Skeletal muscle tissue (tissue), 4 donors: ENCODE results near the gene TMC6. TPM values are rescaled to one million over a fixed set of nuclear protein-coding genes. Genes with fewer than 3 reads are reported as not detected.
"Not testable (repeated sequence)": the region's sequence is repeated elsewhere in the genome, so short reads cannot be mapped to it uniquely, and the experiment has no call there.

ENCODE experiments used
- H3K27ac ChIP-seq: one replicate; pipeline ENCODE4 v1.7.0; 2013; ENCODE audit warnings: mild to moderate bottlenecking, low read depth, low read length, inconsistent platforms
- H3K27me3 ChIP-seq, 3 donors: one replicate each; pipeline ENCODE4 v1.7.0; 2013; ENCODE audit warnings: low read length in 3 of 3; ENCODE audit not compliant: control insufficient read depth in 3 of 3, insufficient read depth in 3 of 3
- H3K36me3 ChIP-seq, 3 donors: one replicate each; pipeline ENCODE4 v1.7.0; 2013; ENCODE audit warnings: low read length in 3 of 3; ENCODE audit not compliant: control insufficient read depth in 3 of 3, insufficient read depth in 3 of 3
- H3K4me1 ChIP-seq, 3 donors: one replicate each; pipeline ENCODE4 v1.7.0; 2013; ENCODE audit warnings: low read length in 3 of 3, mild to moderate bottlenecking in 3 of 3; ENCODE audit not compliant: control insufficient read depth in 3 of 3, insufficient read depth in 3 of 3
- H3K4me3 ChIP-seq, 3 donors: one replicate each; pipeline ENCODE4 v1.7.0; 2013; ENCODE audit warnings: low read length in 3 of 3
- H3K9ac ChIP-seq, 3 donors: one replicate each; pipeline ENCODE4 v1.7.0; 2013; ENCODE audit warnings: low read length in 3 of 3, mild to moderate bottlenecking in 3 of 3, moderate library complexity in 2 of 3, low read depth in 1 of 3
- H3K9me3 ChIP-seq, 3 donors: one replicate each; pipeline ENCODE4 v1.7.0; 2013; ENCODE audit warnings: low read length in 3 of 3; ENCODE audit not compliant: control insufficient read depth in 3 of 3
- total RNA-seq: library from RNA; depleted of rRNA; stranded (reverse); fragments of >200 nt; gene quantifications from one replicate; pipeline ENCODE4 v1.2.3, GENCODE V29; 2014
- donor health status: Osteomylitis.

TMC6 gene
- total RNA-seq, 1 donor from 2014 or later: 15.7 TPM

- Histone ChIP-seq H3K4me3 (no peak overlapping the region), H3K27ac (no peak overlapping the region), H3K27me3 (peaks cover 0 to 3% (median 0%) of the 10 kb centered on the region in 3 donors), H3K4me1 (peaks cover 24 to 41% (median 28%) of the 10 kb centered on the region in 3 donors), H3K9me3 (no peaks in the 10 kb centered on the region), H3K36me3 (no peaks in the 10 kb centered on the region), H3K9ac (peak overlapping the region in 1 of 3 donors; percentile 60)
Observed at GRCh38 chr17:78143214-78144146, 14.9 kb upstream of the TMC6 start.

GRCh38 chr17:78142119-78142861 is 13.7 kb upstream of the TMC6 start:
- no peaks in the 10 kb centered on the region for H3K9me3 ChIP-seq
- no peak overlapping the region for H3K9ac ChIP-seq
- peaks cover 24 to 41% (median 28%) of the 10 kb centered on the region in 3 donors for H3K4me1 ChIP-seq
- H3K36me3 ChIP-seq: no peaks in the 10 kb centered on the region
- no peak overlapping the region for H3K27ac ChIP-seq
- H3K4me3 ChIP-seq: no peak overlapping the region
- peaks cover 0 to 3% (median 0%) of the 10 kb centered on the region in 3 donors for H3K27me3 ChIP-seq

GRCh38 chr17:78141437-78142118 is 13.0 kb upstream of the TMC6 start:
- H3K4me1 ChIP-seq: peaks cover 24 to 39% (median 28%) of the 10 kb centered on the region in 3 donors
- H3K4me3 ChIP-seq: no peak overlapping the region
- no peaks in the 10 kb centered on the region for H3K9me3 ChIP-seq
- no peak overlapping the region for H3K9ac ChIP-seq
- H3K27ac ChIP-seq: no peak overlapping the region
- H3K27me3 ChIP-seq: peaks cover 0 to 1% (median 0%) of the 10 kb centered on the region in 3 donors
- no peaks in the 10 kb centered on the region for H3K36me3 ChIP-seq

- Histone ChIP-seq H3K9me3 (no peaks in the 10 kb centered on the region), H3K9ac (peak overlapping the region in 2 of 3 donors; percentile 38 to 40), H3K27ac (no peak overlapping the region), H3K4me1 (peaks cover 22 to 36% (median 27%) of the 10 kb centered on the region in 3 donors), H3K4me3 (peak overlapping the region in 1 of 3 donors; percentile 35), H3K27me3 (no peaks in the 10 kb centered on the region), H3K36me3 (no peaks in the 10 kb centered on the region)
Observed at GRCh38 chr17:78140169-78141051, 11.9 kb upstream of the TMC6 start.

GRCh38 chr17:78139861-78140168 is 11.3 kb upstream of the TMC6 start:
- peaks cover 16 to 30% (median 21%) of the 10 kb centered on the region in 3 donors for H3K4me1 ChIP-seq
- H3K27me3 ChIP-seq, H3K36me3 ChIP-seq, H3K9me3 ChIP-seq, H3K27ac ChIP-seq, H3K9ac ChIP-seq, H3K4me3 ChIP-seq: not testable (repeated sequence)

- Histone ChIP-seq H3K4me3 (no peak overlapping the region), H3K27ac (no peak overlapping the region), H3K4me1 (peaks cover 5 to 24% (median 12%) of the 10 kb centered on the region in 3 donors), H3K9me3 (no peaks in the 10 kb centered on the region), H3K27me3 (peaks cover 9 to 10% (median 10%) of the 10 kb centered on the region in 3 donors), H3K9ac (no peak overlapping the region), H3K36me3 (no peaks in the 10 kb centered on the region)
Observed at GRCh38 chr17:78138204-78139060, 9.9 kb upstream of the TMC6 start.

- Histone ChIP-seq H3K9me3 (no peaks in the 10 kb centered on the region), H3K27me3 (peaks cover 9 to 14% (median 10%) of the 10 kb centered on the region in 3 donors), H3K9ac (no peak overlapping the region), H3K4me1 (peaks cover 5 to 25% (median 12%) of the 10 kb centered on the region in 3 donors), H3K27ac (no peak overlapping the region), H3K4me3 (no peak overlapping the region), H3K36me3 (no peaks in the 10 kb centered on the region)
Observed at GRCh38 chr17:78137392-78138203, 9.0 kb upstream of the TMC6 start.

GRCh38 chr17:78135858-78136500 is 7.4 kb upstream of the TMC6 start:
- Histone ChIP-seq H3K4me1 (peaks cover 0 to 25% (median 12%) of the 10 kb centered on the region in 3 donors), H3K9ac (no peak overlapping the region), H3K4me3 (no peak overlapping the region), H3K9me3 (no peaks in the 10 kb centered on the region), H3K36me3 (no peaks in the 10 kb centered on the region), H3K27ac (no peak overlapping the region), H3K27me3 (peaks cover 15 to 18% (median 16%) of the 10 kb centered on the region in 3 donors)
